Spleen (tissue), 11 donors: ENCODE measurements around the gene ANXA5. TPM values are rescaled to one million over a fixed set of nuclear protein-coding genes. Genes with fewer than 3 reads are reported as not detected.

ENCODE experiments used
- DNase-seq: peaks from one replicate; pipeline ENCODE4 v3.0.0-alpha.2; 2020
- H3K27ac ChIP-seq, 8 donors: fragments of 200-600 bp; sonication (generic) in 7 of 8; 1 replicate in 4 of 8; 2 replicates in 4 of 8; pipeline versions ENCODE4 v1.5.0 to v1.8.0; 2016 to 2021; ENCODE audit warnings: inconsistent platforms in 4 of 8, mild to moderate bottlenecking in 4 of 8, moderate library complexity in 1 of 8
- H3K27me3 ChIP-seq, 7 donors: fragments of 200-600 bp; sonication (generic) in 6 of 7; replicated peaks in 1 of 7; 1 replicate in 4 of 7; 2 replicates in 3 of 7; pipeline versions ENCODE4 v1.5.0 to v1.8.0; 2016 to 2021; ENCODE audit warnings: inconsistent platforms in 3 of 7, mild to moderate bottlenecking in 1 of 7
- H3K36me3 ChIP-seq, 6 donors: fragments of 200-600 bp; sonication (generic) in 5 of 6; 1 replicate in 4 of 6; 2 replicates in 2 of 6; pipeline versions ENCODE4 v1.5.0 to v1.8.0; 2016 to 2021; ENCODE audit warnings: inconsistent platforms in 2 of 6
- H3K4me1 ChIP-seq, 6 donors: fragments of 200-600 bp; sonication (generic) in 5 of 6; 1 replicate in 3 of 6; 2 replicates in 3 of 6; pipeline versions ENCODE4 v1.5.0 to v1.8.0; 2016 to 2021; ENCODE audit warnings: inconsistent platforms in 3 of 6
- H3K4me3 ChIP-seq, 8 donors: fragments of 200-600 bp; sonication (generic) in 7 of 8; 1 replicate in 4 of 8; 2 replicates in 4 of 8; pipeline versions ENCODE4 v1.5.0 to v1.8.0; 2016 to 2021; ENCODE audit warnings: inconsistent platforms in 4 of 8, mild to moderate bottlenecking in 4 of 8, moderate library complexity in 2 of 8
- H3K9me3 ChIP-seq, 8 donors: fragments of 200-600 bp; sonication (generic) in 7 of 8; 1 replicate in 4 of 8; 2 replicates in 4 of 8; pipeline versions ENCODE4 v1.5.0 to v1.8.0; 2016 to 2021; ENCODE audit warnings: inconsistent platforms in 4 of 8
- CTCF ChIP-seq, 11 experiments: fragments of 200-600 bp in 7 of 11; fragments of 450-650 bp in 4 of 11; sonication (generic) in 4 of 11; IDR thresholded peaks in 8 of 11; conservative IDR thresholded peaks in 3 of 11; 1 replicate in 7 of 11; 2 replicates in 4 of 11; pipeline versions ENCODE4 v1.4.0 to v1.8.0; 2016 to 2021; ENCODE audit warnings: antibody characterized with exemption in 11 of 11, inconsistent platforms in 4 of 11, mild to moderate bottlenecking in 1 of 11
- POLR2A ChIP-seq, 3 donors: fragments of 450-650 bp; IDR thresholded peaks; one replicate each; pipeline ENCODE4 v1.5.1; 2017; ENCODE audit warnings: antibody characterized with exemption in 3 of 3, mild to moderate bottlenecking in 1 of 3
- POLR2AphosphoS5 ChIP-seq, 3 donors: sonication (generic); formaldehyde crosslinking; IDR thresholded peaks; one replicate each; pipeline ENCODE4 v1.5.1; 2017; ENCODE audit warnings: antibody characterized with exemption in 3 of 3
- WGBS, 5 donors: extraction: QIAGEN DNeasy Blood & Tissue Kit in 3 of 5; methylation state at CpG; one replicate each; pipeline versions ENCODE4 v1.1.5 to v1.1.7; 2013 to 2018; 5-methylcytosine and 5-hydroxymethylcytosine counted together
- intact Hi-C: fragments of 100-400 bp; cut with DNase I; formaldehyde crosslinking; loops from one replicate; pipeline ENCODE4 v1.15.0; 2023; ENCODE audit warnings: low total_unique reads
- polyA plus RNA-seq, 3 donors: library from polyadenylated mRNA; stranded (reverse); fragments of 200-250 nt; gene quantifications; one replicate each; pipeline ENCODE4 v1.2.1, GENCODE V29; 2013
- total RNA-seq, 7 donors: library from RNA; depleted of rRNA in 3 of 7; stranded (reverse); fragments of >200 nt in 3 of 7; fragmentation: NEBNext Ultra II Directional in 4 of 7; extraction: Animal tissue kit (Norgen Biotek cat#: 25700) in 4 of 7; gene quantifications; one replicate each; pipeline versions ENCODE4 v1.1.0 to v1.2.1, GENCODE V29; 2016 to 2021
- donor health status: healthy with polysubstance abuse.
- donor health status: DM: no; HTN: no; CAD: no; lungs with moderate emphysema.
- donor health status: DM: no; HTN: no; CAD: no.
- donor health status: Bipolar disorder and iron deficiency.
- donor health status: healthy.
- donor health status: DM: no; HTN: no; CAD: no.
- donor health status: DM: yes; HTN: yes; CAD: no.

The ANXA5 gene
- total and polyA plus RNA-seq, 10 donors = 118 to 269 (median 218) TPM

DNA sequence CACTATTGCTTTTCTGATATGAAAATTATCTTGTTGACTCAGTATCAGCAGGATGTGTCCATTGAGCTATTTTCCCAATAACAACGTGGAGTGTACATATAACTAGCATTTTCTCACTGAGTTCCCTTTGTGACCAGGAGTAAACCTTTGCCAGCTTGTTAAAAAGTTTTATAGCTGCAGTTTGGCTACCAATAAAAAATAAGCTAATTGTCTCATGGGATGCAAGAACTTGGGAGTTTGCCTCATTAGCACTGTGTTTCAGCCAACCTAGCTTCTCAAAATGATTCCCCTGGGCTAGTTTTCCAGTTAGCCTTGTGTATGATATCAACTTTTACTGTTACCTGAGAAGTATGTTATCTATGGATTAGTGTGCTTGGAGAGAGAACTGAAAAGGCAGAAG, 24.9 kb upstream of the ANXA5 start:
- intact Hi-C loops = no loop called here
- WGBS, 5 donors = 55 to 75% (median 71%) methylated on average over 1 of the region's 1 CpG

DNA sequence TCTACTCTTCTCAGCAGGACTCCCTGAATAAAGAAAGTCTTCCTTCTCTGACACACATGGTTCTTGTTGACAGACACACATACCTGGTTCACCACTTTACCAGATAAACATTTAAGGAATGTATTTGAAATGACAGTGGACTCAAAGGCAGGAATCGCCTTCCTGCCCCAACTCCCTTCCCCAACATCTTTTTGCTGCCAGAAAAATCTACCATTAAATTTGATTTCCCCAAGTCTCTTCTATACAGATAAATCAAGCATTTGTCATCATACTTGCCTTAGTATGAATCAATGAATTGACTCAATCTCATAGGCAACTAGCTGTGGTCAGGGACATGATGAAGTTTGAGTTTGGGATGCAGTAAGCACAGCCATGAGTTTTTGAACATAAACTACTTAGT, 23.3 kb upstream of the ANXA5 start:
- WGBS, 5 donors = 71 to 93% (median 86%) methylated on average over 1 of the region's 1 CpG
- no peak overlapping the region for H3K4me3 ChIP-seq
- H3K4me1 ChIP-seq = no peaks in the 10 kb centered on the region
- H3K27me3 ChIP-seq = peaks cover 0 to 6% (median 0%) of the 10 kb centered on the region in 7 donors
- no peak for DNase-seq
- H3K36me3 ChIP-seq = no peaks in the 10 kb centered on the region
- TF ChIP-seq CTCF (IDR thresholded peaks at IDR 0.05 in 8 of 11, conservative IDR thresholded peaks at IDR 0.05 in 3 of 11) = no peak
- no peak for TF ChIP-seq POLR2AphosphoS5 (IDR thresholded peaks at IDR 0.05)
- no peak for TF ChIP-seq POLR2A (IDR thresholded peaks at IDR 0.05)
- H3K27ac ChIP-seq = no peak overlapping the region
- intact Hi-C loops = no loop called here
- no peaks in the 10 kb centered on the region for H3K9me3 ChIP-seq

More for the DNA sequence above, 24.9 kb upstream of the ANXA5 start:
- Histone ChIP-seq H3K36me3 (no peaks in the 10 kb centered on the region), H3K27ac (no peak overlapping the region), H3K27me3 (no peaks in the 10 kb centered on the region), H3K9me3 (no peaks in the 10 kb centered on the region), H3K4me1 (no peaks in the 10 kb centered on the region), H3K4me3 (no peak overlapping the region)
- TF ChIP-seq POLR2A (IDR thresholded peaks at IDR 0.05) = no peak
- no peak for TF ChIP-seq POLR2AphosphoS5 (IDR thresholded peaks at IDR 0.05)
- TF ChIP-seq CTCF (IDR thresholded peaks at IDR 0.05 in 8 of 11, conservative IDR thresholded peaks at IDR 0.05 in 3 of 11) = no peak
- no peak for DNase-seq

DNA sequence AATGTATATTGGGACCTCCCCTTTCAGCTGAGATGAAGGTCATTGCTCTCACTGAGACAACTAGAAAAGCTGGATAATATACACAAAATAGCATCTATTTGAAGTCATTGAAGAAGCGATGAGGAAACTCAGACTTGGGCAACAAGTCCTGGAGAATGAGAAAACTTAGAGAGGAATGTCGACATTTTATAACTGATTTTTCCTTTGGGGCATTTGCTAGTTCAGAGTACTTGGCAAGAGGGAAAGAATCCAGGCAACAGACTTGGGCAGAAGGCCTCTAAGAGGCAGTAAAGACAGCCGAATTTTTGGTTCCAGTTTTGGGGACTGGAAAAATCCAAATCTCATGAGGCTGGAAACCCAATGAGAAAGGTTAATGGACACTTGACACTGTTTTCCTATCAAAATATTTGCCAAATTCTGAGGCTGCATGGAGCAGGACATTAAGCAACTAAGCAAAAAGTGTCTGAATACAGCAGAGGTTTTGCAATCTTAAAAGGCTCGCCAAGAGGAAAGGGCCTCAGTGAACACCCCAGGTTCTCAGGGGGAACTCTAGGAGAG, 21.0 kb upstream of the ANXA5 start:
- H3K27ac ChIP-seq = no peak overlapping the region

DNA sequence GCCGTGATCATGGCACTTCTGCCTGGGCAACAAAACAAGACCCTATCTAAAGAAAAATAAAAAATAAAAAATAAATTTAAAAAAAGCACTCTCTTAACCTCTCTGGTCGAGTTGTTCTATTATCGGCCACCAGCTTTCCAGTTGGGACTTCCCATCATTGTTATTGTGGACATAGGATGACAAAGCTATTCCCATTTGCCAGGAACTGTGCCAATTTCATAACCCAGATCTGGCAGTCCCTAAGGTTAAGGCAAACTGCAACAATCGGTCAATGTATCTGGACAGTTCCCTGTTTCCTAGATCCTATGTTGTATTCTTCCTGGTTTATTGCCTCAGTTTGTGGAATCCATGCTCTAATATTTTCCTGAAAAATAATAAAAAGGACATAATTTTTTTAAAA, 17.8 kb upstream of the ANXA5 start:
- 63 to 83% (median 69%) methylated on average over 4 of the region's 4 CpGs for WGBS, 5 donors
- Histone ChIP-seq H3K27me3 (peaks cover 0 to 24% (median 7%) of the 10 kb centered on the region in 7 donors), H3K9me3 (no peaks in the 10 kb centered on the region), H3K4me3 (no peak overlapping the region), H3K27ac (no peak overlapping the region), H3K4me1 (peaks cover 0 to 14% (median 3%) of the 10 kb centered on the region in 6 donors), H3K36me3 (no peaks in the 10 kb centered on the region)
- intact Hi-C loops = no loop called here
- DNase-seq = no peak
- TF ChIP-seq CTCF (IDR thresholded peaks at IDR 0.05 in 8 of 11, conservative IDR thresholded peaks at IDR 0.05 in 3 of 11) (no peak), POLR2AphosphoS5 (IDR thresholded peaks at IDR 0.05) (no peak), POLR2A (IDR thresholded peaks at IDR 0.05) (no peak)

More for the DNA sequence above, 21.0 kb upstream of the ANXA5 start:
- Histone ChIP-seq H3K36me3 (no peaks in the 10 kb centered on the region), H3K4me3 (no peak overlapping the region), H3K27me3 (peaks cover 0 to 11% (median 0%) of the 10 kb centered on the region in 7 donors), H3K4me1 (no peaks in the 10 kb centered on the region), H3K9me3 (no peaks in the 10 kb centered on the region)
- 47 to 67% (median 63%) methylated on average over 4 of the region's 4 CpGs for WGBS, 5 donors
- DNase-seq = no peak
- TF ChIP-seq POLR2AphosphoS5 (IDR thresholded peaks at IDR 0.05) = no peak
- TF ChIP-seq CTCF (IDR thresholded peaks at IDR 0.05 in 8 of 11, conservative IDR thresholded peaks at IDR 0.05 in 3 of 11) = no peak
- no peak for TF ChIP-seq POLR2A (IDR thresholded peaks at IDR 0.05)
- intact Hi-C loops = no loop called here
